Measurements from ENCODE around the gene TMEM31. TPM values are rescaled to one million over a fixed set of nuclear protein-coding genes. Genes with fewer than 3 reads are reported as not detected.

The TMEM31 gene
- total and polyA plus RNA-seq, 9 of the 15 experiments (the other 6 are each of a cell fraction or from before 2014, with no cell fraction given) = 0.18 TPM; not detected in 8

DNA sequence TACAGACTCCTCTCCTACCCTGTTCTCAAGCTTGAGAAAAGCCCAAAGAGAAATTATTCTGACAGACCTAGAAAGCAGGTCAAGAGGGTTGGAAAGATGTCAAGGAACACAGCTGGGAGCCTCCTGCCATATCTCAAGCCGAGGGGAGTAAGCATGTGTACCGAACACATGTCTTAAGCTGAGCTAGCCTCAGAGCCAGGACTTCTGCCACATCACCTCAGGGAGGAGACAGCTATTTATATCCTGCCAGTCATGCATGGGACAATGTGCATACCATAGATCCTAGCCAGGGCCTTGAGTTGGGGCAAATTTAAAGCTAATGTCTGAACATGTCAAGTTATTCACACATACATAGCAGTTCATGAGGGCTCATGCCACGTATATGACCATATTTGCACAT lies 11.8 kb downstream of the TMEM31 start (continued):
- TF ChIP-seq, protein P1, sequence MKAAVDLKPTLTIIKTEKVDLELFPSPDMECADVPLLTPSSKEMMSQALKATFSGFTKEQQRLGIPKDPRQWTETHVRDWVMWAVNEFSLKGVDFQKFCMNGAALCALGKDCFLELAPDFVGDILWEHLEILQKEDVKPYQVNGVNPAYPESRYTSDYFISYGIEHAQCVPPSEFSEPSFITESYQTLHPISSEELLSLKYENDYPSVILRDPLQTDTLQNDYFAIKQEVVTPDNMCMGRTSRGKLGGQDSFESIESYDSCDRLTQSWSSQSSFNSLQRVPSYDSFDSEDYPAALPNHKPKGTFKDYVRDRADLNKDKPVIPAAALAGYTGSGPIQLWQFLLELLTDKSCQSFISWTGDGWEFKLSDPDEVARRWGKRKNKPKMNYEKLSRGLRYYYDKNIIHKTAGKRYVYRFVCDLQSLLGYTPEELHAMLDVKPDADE (conservative IDR thresholded peaks at IDR 0.05; ENCODE audit: control insufficient read depth, low read depth, low read length) = no peak
- no peak for TF ChIP-seq MYNN (IDR thresholded peaks at IDR 0.05)
- no peak for TF ChIP-seq MYNN (CRISPR knock-in tag; IDR thresholded peaks at IDR 0.05)
- no peak for TF ChIP-seq DDX20 (tag; IDR thresholded peaks at IDR 0.05; ENCODE audit: low read depth)
- no peak for TF ChIP-seq CBFA2T2 (conservative IDR thresholded peaks at IDR 0.05)
- TF ChIP-seq RBM14 (IDR thresholded peaks at IDR 0.05; ENCODE audit: borderline replicate concordance, insufficient read depth, low read depth, low read length) = no peak
- TF ChIP-seq TFAM (CRISPR knock-in tag; conservative IDR thresholded peaks at IDR 0.05) = no peak
- no peak for TF ChIP-seq LARP7 (IDR thresholded peaks at IDR 0.05)
- TF ChIP-seq ZNF165 (CRISPR knock-in tag; IDR thresholded peaks at IDR 0.05; ENCODE audit: borderline replicate concordance) = no peak
- no peak for TF ChIP-seq CTBP1 (IDR thresholded peaks at IDR 0.05; ENCODE audit: borderline replicate concordance)
- TF ChIP-seq POLR3A (IDR thresholded peaks at IDR 0.05; ENCODE audit: borderline replicate concordance, extremely low read depth, insufficient read depth, insufficient read length) = no peak

DNA sequence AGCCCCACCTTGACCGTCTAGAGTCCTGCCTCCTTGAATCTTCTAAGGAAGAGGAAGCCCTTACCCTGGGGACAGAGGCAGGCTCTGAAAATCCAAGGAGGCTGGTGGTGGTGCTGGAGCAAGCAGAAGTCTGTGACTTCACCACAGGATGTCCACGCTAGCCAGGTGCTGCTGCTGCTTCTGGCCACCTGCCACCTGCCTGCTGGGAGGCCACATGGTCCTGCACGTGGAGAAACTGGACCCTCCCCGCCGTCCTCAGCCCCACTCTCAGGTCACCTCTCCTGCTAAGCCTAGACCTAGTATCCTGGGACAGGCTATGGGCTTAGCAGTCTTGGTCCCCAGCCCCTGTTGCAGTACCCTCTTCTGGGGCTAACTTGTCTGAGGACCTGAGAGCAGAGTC lies 15.8 kb downstream of the TMEM31 start:
- FAIRE-seq (no peak), DNase-seq (ENCODE audit: extremely low read depth in 1 of 4, low spot score in 3 of 4) (no peak), ATAC-seq (no peak; the same call in 2 of the 3 replicates)
- Histone ChIP-seq H3K4me2 (ENCODE audit: insufficient read depth, low read length) (no peak overlapping the region), H3K36me3 (ENCODE audit: control insufficient read depth, insufficient read depth, low read length) (no peaks in the 10 kb centered on the region), H3K9me3 (replicated peaks; ENCODE audit: control insufficient read depth, insufficient read depth, low read depth, low read length) (no peaks in the 10 kb centered on the region), H2AFZ (ENCODE audit: low read depth, low read length) (no peak overlapping the region), H3K4me3 (no peak overlapping the region), H4K20me1 (replicated peaks; ENCODE audit: control insufficient read depth, insufficient read depth, low read length) (no peaks in the 10 kb centered on the region), H3K27ac (ENCODE audit: extremely low read depth, low read depth, low read length) (no peak overlapping the region), H3K9me1 (ENCODE audit: control insufficient read depth, insufficient read depth, low read length) (no peaks in the 10 kb centered on the region), H3K27me3 (ENCODE audit: control insufficient read depth in 2 of 2, insufficient read depth in 2 of 2, low read length in 2 of 2) (peaks cover 2 to 76% of the 10 kb centered on the region in 2 experiments; a peak in 3 of 5 replicates), H3K9ac (ENCODE audit: insufficient read depth in 1 of 2, low read depth in 2 of 2, low read length in 2 of 2) (no peak overlapping the region), H3K79me2 (ENCODE audit: control insufficient read depth, insufficient read depth, low read length) (no peaks in the 10 kb centered on the region), H3K4me1 (replicated peaks in 1 of 2; ENCODE audit: control insufficient read depth in 2 of 2, insufficient read depth in 2 of 2, low read length in 2 of 2) (no peaks in the 10 kb centered on the region)
- 0% methylated on average over 4 of the region's 5 CpGs for WGBS (ENCODE audit: insufficient coverage, low coverage, missing lambda C conversion rate)
- intact Hi-C loops (cut with micrococcal nuclease) (no loop called here), in situ Hi-C loops (cut with MboI) (no loop called here)
- no TSS peak for BruUV-seq (replicated peaks)
- CTCF ChIA-PET (ENCODE audit: low intra/inter-chr PET ratio) = no interaction called here
- no peak for TF ChIP-seq SRSF1 (IDR thresholded peaks at IDR 0.05; ENCODE audit: low read depth, low read length)
- TF ChIP-seq RHOXF2B (CRISPR knock-in tag; conservative IDR thresholded peaks at IDR 0.05) = no peak
- TF ChIP-seq FIP1L1 (IDR thresholded peaks at IDR 0.05; ENCODE audit: low read depth, low read length, poor library complexity, severe bottlenecking) = no peak
- TF ChIP-seq ARID1B (IDR thresholded peaks at IDR 0.05) = no peak
- TF ChIP-seq, protein P2, sequence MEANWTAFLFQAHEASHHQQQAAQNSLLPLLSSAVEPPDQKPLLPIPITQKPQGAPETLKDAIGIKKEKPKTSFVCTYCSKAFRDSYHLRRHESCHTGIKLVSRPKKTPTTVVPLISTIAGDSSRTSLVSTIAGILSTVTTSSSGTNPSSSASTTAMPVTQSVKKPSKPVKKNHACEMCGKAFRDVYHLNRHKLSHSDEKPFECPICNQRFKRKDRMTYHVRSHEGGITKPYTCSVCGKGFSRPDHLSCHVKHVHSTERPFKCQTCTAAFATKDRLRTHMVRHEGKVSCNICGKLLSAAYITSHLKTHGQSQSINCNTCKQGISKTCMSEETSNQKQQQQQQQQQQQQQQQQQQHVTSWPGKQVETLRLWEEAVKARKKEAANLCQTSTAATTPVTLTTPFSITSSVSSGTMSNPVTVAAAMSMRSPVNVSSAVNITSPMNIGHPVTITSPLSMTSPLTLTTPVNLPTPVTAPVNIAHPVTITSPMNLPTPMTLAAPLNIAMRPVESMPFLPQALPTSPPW (CRISPR knock-in tag; IDR thresholded peaks at IDR 0.05) = no peak
- no peak for TF ChIP-seq CHD1 (IDR thresholded peaks at IDR 0.05; ENCODE audit: low read length)
- TF ChIP-seq CREB1 (IDR thresholded peaks at IDR 0.05) = no peak
- no peak for TF ChIP-seq CREB1 (CRISPR knock-in tag; IDR thresholded peaks at IDR 0.05)
- TF ChIP-seq CREM (IDR thresholded peaks at IDR 0.05; ENCODE audit: low read depth) = no peak
- TF ChIP-seq BRD9 (IDR thresholded peaks at IDR 0.05; ENCODE audit: low read depth, partially characterized antibody) = no peak
- POLR2A ChIA-PET = no interaction called here

Data from K562 (cell line).